MM.1S (cell line): Measurements from ENCODE around the gene CCDC91.

Experiments
- EZH2 ChIP-seq: fragments of 300-600 bp; sonication (generic); optimal IDR thresholded peaks from 2 replicates; pipeline ENCODE3; 2017; ENCODE audit warnings: low read depth, mild to moderate bottlenecking, antibody characterized with exemption, low read length, mixed read lengths
- EZH2phosphoT487 ChIP-seq: fragments of 300-600 bp; sonication (generic); IDR thresholded peaks from 2 replicates; pipeline ENCODE4 v1.6.1; 2018; ENCODE audit warnings: antibody characterized with exemption, low read length
- TF ChIP-seq, protein P1 (sequence below): fragments of 300-600 bp; sonication (generic); IDR thresholded peaks from 2 replicates; pipeline ENCODE4 v1.5.1; 2016; ENCODE audit warnings: antibody characterized with exemption, low read length, mixed read lengths

- TF ChIP-seq, protein P1, sequence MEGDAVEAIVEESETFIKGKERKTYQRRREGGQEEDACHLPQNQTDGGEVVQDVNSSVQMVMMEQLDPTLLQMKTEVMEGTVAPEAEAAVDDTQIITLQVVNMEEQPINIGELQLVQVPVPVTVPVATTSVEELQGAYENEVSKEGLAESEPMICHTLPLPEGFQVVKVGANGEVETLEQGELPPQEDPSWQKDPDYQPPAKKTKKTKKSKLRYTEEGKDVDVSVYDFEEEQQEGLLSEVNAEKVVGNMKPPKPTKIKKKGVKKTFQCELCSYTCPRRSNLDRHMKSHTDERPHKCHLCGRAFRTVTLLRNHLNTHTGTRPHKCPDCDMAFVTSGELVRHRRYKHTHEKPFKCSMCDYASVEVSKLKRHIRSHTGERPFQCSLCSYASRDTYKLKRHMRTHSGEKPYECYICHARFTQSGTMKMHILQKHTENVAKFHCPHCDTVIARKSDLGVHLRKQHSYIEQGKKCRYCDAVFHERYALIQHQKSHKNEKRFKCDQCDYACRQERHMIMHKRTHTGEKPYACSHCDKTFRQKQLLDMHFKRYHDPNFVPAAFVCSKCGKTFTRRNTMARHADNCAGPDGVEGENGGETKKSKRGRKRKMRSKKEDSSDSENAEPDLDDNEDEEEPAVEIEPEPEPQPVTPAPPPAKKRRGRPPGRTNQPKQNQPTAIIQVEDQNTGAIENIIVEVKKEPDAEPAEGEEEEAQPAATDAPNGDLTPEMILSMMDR, result no peak
- no peak for TF ChIP-seq EZH2
- TF ChIP-seq EZH2phosphoT487, result no peak
These were observed 11.5 kb upstream of the CCDC91 start for GRCh38 chr12:28178775-28179174.
